Stimulated activated CD4-positive, alpha-beta T cell treated with anti-CD3 and anti-CD28 coated beads, Interleukin-12 subunit alpha, Interleukin-12 subunit beta, amount 100 ng/mL, for 24 hours (primary cell): Measurements from ENCODE around the gene ABHD12.

Experiments used
- DNase-seq, 2 experiments: peaks; one replicate each; pipeline ENCODE4 v3.0.0-alpha.2; 2020; ENCODE audit warnings: low read depth in 2 of 2

The ABHD12 gene

DNA sequence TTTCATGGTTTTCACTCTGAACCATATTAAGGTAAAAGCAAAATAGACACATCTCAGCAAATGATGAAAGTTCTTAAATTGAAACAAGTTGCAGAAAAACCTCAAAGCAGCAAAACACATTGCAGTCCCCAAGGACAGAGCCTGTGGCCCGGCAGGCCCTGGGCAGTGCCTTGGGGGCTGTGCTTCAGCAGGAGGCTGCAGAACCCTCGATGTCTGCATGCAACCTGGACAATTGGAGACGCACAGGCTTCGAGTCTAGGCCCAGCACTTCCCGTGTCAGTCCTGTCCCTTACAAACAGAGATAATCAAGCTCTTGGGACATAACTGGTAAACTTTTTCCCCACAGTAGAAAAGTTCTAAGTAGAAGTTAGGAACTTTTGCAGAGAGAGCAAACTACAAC is 133.5 kb downstream of the ABHD12 start:
- no peak for DNase-seq

DNA sequence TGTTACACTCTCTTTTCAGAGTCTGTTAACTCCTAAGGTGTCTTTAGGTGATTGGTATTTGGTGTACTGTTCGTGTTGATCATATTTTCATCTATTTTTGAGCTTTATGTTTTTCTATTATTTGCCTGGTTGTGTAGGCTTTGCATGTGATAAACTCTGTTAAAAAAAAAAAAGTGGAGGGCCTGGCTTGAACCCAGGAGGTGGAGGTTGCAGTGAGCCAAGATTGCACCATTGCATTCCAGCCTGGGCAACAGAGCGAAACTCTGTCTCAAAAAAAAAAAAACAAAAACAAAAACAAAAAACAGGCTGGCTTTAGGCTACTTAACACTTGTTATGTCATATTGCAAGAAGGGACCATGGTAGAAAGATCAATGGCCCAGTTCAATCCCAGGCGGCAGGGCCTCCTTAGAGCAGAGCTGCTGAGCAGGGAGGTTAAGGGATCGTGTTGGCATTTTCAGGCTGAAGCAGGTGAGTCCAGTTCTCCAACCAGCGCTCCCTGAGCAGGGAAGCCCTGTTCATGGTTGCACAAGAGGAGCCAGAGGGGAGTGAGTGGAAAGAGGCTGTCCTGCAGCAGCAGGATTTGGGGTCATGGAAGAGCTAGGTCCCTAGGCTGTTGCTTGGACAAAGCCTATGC is 134.3 kb downstream of the ABHD12 start:
- DNase-seq, result no peak

DNA sequence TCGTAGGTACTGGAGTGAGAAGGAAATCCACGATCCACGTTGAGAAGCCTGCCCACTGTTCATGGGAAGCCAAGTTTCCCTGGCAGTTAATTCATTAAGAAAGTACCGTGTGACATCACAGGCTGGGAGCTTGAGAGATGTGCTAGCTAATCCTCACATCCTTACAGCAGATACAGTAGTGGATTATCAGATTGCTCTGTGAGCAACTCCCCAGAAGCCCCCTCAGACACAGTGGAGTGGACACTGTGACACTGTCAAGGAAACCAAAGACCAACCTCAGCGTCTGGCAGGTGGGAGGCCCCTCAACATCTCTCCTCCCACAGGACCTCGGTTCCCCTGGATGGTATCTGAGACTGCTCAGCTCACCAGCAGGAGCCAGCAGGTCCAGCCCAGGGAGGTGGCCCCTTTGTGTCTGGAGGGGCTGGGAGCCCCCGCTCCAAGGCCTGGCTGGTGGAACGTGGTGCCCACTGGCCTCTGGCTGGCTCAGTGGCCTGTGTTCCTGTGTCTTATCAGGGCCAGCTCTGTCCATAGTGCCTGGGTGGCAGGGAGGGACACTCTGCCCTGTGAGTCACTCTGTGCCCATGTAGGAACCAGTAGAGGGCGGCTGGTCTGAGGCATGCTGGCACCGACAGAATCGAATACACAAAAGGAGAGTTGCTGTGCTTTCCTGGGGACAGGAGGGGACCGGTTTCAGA is 135.5 kb downstream of the ABHD12 start:
- DNase-seq, result no peak

GRCh38 chr20:25254571-25254970 is 136.1 kb downstream of the ABHD12 start:
- no peak for DNase-seq

DNA sequence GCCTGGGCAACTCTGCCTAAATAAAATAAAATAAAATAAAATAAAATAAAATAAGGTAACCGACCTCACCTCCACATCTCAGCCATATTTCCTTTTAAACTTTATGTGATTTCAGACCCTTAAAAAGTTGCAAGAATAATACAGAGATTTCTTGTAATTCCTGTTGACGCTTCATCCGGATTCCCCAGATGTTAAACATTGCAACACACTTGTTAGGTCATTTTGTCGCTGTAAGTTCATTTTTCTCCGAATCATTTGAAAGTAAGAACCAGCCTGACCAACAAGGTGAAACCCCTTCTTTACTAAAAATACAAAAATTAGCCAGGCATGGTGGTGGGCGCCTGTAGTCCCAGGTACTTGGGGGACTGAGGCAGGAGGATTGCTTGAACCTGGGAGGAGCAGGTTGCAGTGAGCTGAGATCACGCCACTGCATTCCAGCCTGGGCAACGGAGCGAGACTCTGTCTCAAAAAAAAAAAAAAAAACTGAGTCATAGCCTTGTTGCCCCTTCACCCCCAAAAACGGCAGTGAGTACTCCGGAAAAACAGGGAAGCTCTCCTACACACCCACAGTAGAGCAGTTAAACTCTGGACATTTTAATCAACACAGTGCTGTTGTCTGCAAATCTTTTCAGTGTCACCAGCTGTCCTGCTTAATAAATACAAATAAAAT is 136.9 kb downstream of the ABHD12 start:
- no peak for DNase-seq

DNA sequence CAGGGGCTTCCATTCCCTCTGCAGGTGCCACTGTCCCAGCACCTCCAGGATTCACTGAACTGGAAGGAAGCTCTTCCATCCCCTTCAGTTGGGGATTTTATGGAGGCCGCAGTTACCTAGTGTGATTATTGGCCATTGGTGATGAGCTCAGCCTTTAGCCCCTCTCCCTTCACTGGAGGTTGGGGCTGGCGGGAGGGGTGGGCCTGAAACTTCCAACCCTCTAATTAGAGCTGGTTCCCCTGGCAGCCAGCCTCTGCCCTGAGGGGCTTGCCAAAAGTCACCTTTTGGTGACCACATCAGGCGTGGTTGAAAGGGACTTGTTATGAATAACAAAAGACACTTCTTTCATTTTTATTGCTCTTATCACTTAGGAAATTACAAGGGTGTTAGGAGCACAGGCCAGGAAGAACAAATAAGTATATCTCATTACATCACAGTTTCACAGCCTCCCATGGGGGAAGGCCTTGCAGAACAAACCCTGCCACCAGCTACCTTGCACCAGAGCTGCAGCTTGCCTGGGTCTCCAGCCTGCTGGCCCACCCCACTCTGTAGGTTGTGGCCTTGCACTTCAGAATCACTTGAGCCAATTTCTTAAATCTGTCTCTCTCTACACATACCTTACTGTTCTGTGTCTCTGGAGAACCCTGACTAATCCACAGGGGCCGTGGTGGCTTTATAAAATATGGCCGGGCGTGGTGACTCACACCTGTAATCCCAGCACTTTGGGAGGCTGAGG is 137.8 kb downstream of the ABHD12 start:
- no peak for DNase-seq

DNA sequence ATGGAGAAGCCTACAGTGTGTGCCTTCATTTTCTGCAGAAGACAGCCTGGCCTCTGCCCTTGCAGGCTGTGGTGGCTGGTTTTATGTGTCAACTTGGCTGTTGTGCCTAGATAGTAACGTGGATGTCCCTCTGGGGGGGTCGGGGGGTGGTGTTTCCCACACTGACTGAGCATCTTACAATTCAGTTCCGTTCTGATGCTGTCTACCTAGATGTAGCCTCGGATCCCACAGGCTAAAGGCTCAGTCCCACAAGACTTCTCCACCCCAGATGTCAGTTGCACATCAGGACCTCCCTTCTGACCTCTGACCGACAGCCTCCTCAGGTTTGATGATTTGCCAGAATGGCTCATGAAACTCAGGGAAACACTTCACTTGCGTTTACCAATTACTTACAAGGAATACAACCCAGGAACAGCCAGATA is 138.4 kb downstream of the ABHD12 start:
- DNase-seq, result no peak

DNA sequence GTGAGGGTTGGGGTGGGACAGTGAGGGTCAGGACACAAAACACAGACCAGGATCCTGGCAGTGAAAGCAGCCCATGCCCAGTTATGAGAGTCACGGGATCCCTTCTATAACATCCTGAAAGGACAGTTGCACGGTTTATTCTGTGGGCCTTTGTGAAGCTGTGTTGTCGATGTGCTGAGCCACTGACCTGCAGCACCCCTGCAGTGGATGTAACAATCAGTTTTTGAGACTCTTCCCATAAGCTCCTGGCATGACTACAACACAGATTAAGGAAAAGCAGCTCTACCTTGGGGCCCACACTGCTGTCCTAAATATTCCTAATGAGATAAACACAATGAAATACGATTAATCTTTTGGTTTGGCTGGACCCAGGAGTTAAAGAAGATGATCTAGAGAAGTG is 139.1 kb downstream of the ABHD12 start:
- no peak for DNase-seq

DNA sequence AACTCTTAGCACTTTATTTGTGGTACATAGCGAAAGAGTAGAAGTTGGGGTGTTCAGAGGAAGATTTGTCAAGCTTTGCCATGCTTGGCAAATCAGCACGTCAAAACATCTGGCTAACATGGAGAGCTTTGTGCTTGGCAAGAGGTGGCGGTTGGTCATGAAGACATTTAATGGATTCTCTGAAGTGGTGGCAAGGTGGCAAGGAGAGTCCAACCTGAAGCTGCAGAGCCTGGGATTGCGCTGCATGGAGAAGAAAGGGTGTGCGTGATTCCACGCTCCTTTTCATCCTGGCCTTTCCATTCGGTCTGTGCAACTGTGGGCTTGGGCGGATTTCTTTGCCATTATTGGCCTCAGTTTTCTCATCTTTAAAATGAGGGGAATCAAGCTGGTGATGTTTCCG is 139.6 kb downstream of the ABHD12 start:
- DNase-seq, result no peak

- no peak for DNase-seq
These were observed 140.1 kb downstream of the ABHD12 start for GRCh38 chr20:25250508-25250907.
